Hepatocyte (in vitro differentiated cells): ENCODE measurements around the gene KLHL42.

Source experiments
- CTCF ChIP-seq: fragments of 200-600 bp; sonication (generic); IDR thresholded peaks from 2 replicates; pipeline ENCODE4 v1.5.1; 2016; ENCODE audit warnings: antibody characterized with exemption, mild to moderate bottlenecking; ENCODE audit not compliant: poor library complexity
- EZH2 ChIP-seq: fragments of 200-600 bp; sonication (generic); IDR thresholded peaks from 2 replicates; pipeline ENCODE4 v1.6.1; 2016; ENCODE audit warnings: antibody characterized with exemption, mild to moderate bottlenecking, borderline replicate concordance
- EZH2phosphoT487 ChIP-seq: fragments of 200-600 bp; sonication (generic); IDR thresholded peaks from one replicate; pipeline ENCODE4 v1.6.1; 2018; ENCODE audit warnings: antibody characterized with exemption, mild to moderate bottlenecking, low read depth, moderate library complexity; ENCODE audit not compliant: unreplicated experiment, severe bottlenecking

GRCh38 chr12:27817766-27818165, 37.7 kb downstream of the KLHL42 start:
- no peak for TF ChIP-seq CTCF
- TF ChIP-seq EZH2: no peak
- TF ChIP-seq EZH2phosphoT487: no peak
